Body of pancreas (tissue), 4 donors: ENCODE measurements around the gene RPGRIP1L.

Experiments
- POLR2A ChIP-seq, 3 donors: fragments of 450-650 bp; IDR thresholded peaks; one replicate each; pipeline ENCODE4 v1.6.1; 2016; ENCODE audit warnings: antibody characterized with exemption in 3 of 3, mild to moderate bottlenecking in 2 of 3
- TF ChIP-seq, protein P1 (sequence below), 7 experiments: fragments of 450-650 bp in 4 of 7; fragments of 200-600 bp in 3 of 7; sonication (generic) in 3 of 7; IDR thresholded peaks; one replicate each; pipeline ENCODE4 v1.5.1; 2016 to 2019; ENCODE audit warnings: antibody characterized with exemption in 7 of 7

DNA sequence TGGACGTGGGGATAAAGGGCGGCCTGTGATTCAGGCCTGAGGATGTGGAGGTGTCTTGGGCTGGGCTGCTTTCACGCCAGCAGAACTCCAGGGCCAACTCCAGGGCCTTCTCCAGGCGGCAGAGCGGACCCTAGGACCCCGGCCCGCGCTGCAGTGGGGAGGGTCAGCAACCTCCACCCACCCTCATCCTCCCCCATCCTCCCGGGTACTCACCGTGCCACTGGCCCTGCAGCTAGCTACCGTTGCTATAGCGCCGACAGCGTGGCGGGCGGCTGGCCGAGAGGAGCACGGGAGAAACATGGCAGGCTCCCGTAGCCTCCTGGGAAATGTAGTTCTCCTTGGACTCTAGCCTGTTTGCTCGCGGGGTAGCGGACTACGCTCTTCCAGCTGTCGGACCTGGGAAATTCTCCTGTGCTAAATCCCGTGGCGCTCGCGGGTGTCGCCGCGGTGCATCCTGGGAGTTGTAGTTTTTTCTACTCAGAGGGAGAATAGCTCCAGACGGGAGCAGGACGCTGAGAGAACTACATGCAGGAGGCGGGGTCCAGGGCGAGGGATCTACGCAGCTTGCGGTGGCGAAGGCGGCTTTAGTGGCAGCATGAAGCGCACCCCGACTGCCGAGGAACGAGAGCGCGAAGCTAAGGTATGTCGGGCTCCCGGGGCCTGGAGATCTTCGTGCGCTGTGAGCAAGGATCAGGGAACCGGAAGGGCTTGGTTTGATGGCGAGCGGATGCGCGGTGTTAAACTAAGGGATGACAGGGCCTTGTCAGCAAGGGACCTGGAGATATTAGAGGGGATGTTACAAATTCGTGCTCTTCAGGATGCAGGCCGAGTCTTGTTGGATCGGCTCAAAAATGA, at the start of gene RPGRIP1L, which contains the start of gene FTO:
- TF ChIP-seq, protein P1, sequence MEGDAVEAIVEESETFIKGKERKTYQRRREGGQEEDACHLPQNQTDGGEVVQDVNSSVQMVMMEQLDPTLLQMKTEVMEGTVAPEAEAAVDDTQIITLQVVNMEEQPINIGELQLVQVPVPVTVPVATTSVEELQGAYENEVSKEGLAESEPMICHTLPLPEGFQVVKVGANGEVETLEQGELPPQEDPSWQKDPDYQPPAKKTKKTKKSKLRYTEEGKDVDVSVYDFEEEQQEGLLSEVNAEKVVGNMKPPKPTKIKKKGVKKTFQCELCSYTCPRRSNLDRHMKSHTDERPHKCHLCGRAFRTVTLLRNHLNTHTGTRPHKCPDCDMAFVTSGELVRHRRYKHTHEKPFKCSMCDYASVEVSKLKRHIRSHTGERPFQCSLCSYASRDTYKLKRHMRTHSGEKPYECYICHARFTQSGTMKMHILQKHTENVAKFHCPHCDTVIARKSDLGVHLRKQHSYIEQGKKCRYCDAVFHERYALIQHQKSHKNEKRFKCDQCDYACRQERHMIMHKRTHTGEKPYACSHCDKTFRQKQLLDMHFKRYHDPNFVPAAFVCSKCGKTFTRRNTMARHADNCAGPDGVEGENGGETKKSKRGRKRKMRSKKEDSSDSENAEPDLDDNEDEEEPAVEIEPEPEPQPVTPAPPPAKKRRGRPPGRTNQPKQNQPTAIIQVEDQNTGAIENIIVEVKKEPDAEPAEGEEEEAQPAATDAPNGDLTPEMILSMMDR (IDR thresholded peaks at IDR 0.05): peak in 4 of 7 experiments; percentile 13 to 39 (median 28)
- peak in 2 of 3 donors; percentile 64 to 65 for TF ChIP-seq POLR2A (IDR thresholded peaks at IDR 0.05)
